H1 (cell line): ENCODE measurements around the gene EPS8L1. TPM values are rescaled to one million over a fixed set of nuclear protein-coding genes. Genes with fewer than 3 reads are reported as not detected.

Experiments used
- CTCF ChIA-PET: fragments of 300-600 bp; sonication (Branson Sonifier 250); formaldehyde crosslinking; loops from one replicate; lab custom pipeline; 2021; ENCODE audit not compliant: partially characterized antibody; lab: Charles Lee
- POLR2A ChIA-PET: fragments of 300-600 bp; sonication (Branson Sonifier 250); formaldehyde crosslinking; loops from one replicate; lab custom pipeline; 2021; ENCODE audit warnings: inconsistent platforms; ENCODE audit not compliant: partially characterized antibody; lab: Charles Lee
- DNase-seq, 2 experiments: peaks; one replicate each; pipeline versions ENCODE4 v3.0.0 to v3.0.0-alpha.2; 2010 to 2022; ENCODE audit warnings: low spot score in 2 of 2, low read depth in 1 of 2, mixed read lengths in 1 of 2
- FAIRE-seq: peaks from 2 replicates; lab custom pipeline; 2011; peaks lifted over from hg19 to GRCh38; lab: Jason Lieb, UNC
- H2AFZ ChIP-seq: 2 replicates; pipeline ENCODE4 v1.8.1; 2012; ENCODE audit warnings: low read length, inconsistent platforms
- H2AK5ac ChIP-seq: 2 replicates; pipeline ENCODE4 v1.6.1; 2013; ENCODE audit warnings: low read depth, low read length
- H2BK120ac ChIP-seq: replicated peaks from 2 replicates; pipeline ENCODE3; 2013; ENCODE audit warnings: low read depth, low read length, inconsistent platforms
- H2BK12ac ChIP-seq: 2 replicates; pipeline ENCODE4 v1.6.1; 2013; ENCODE audit warnings: low read depth, low read length
- H2BK15ac ChIP-seq: 2 replicates; pipeline ENCODE4 v1.6.1; 2013; ENCODE audit warnings: low read length
- H2BK20ac ChIP-seq: 2 replicates; pipeline ENCODE4 v1.6.1; 2013; ENCODE audit warnings: low read length
- H2BK5ac ChIP-seq: 2 replicates; pipeline ENCODE4 v1.6.1; 2013; ENCODE audit warnings: low read depth, low read length
- H3K14ac ChIP-seq: 2 replicates; pipeline ENCODE4 v1.6.1; 2013; ENCODE audit warnings: inconsistent platforms; ENCODE audit not compliant: insufficient read length
- H3K18ac ChIP-seq: 2 replicates; pipeline ENCODE4 v1.6.1; 2013; ENCODE audit warnings: low read length; ENCODE audit errors: extremely low read depth
- H3K23ac ChIP-seq: 2 replicates; pipeline ENCODE4 v1.6.1; 2013; ENCODE audit warnings: inconsistent platforms; ENCODE audit not compliant: insufficient read length
- H3K23me2 ChIP-seq: 2 replicates; pipeline ENCODE4 v1.6.1; 2013; ENCODE audit warnings: low read depth, low read length
- H3K27ac ChIP-seq: 2 replicates; pipeline ENCODE4 v1.6.1; 2011; ENCODE audit warnings: low read depth, low read length, inconsistent platforms
- H3K27me3 ChIP-seq, 4 experiments: replicated peaks in 1 of 4; 1 replicate in 1 of 4; 2 replicates in 3 of 4; pipeline versions ENCODE4 v1.6.1 to v1.8.1; 2011 to 2013; ENCODE audit warnings: low read length in 3 of 4, mild to moderate bottlenecking in 3 of 4, inconsistent platforms in 2 of 4, mixed read lengths in 2 of 4, moderate library complexity in 1 of 4; ENCODE audit not compliant: control insufficient read depth in 3 of 4, insufficient read depth in 3 of 4; ENCODE audit errors: extremely low read depth in 1 of 4
- H3K36me3 ChIP-seq, 4 experiments: 2 replicates each; pipeline versions ENCODE4 v1.6.1 to v1.8.1; 2011 to 2013; ENCODE audit warnings: mild to moderate bottlenecking in 4 of 4, low read length in 3 of 4, moderate library complexity in 2 of 4, control low read depth in 1 of 4, inconsistent platforms in 1 of 4; ENCODE audit not compliant: insufficient read depth in 4 of 4, control insufficient read depth in 2 of 4
- H3K4ac ChIP-seq: replicated peaks from 2 replicates; pipeline ENCODE3; 2013; ENCODE audit warnings: low read length, low read depth, mixed read lengths, inconsistent platforms; ENCODE audit not compliant: insufficient read length
- H3K4me1 ChIP-seq, 4 experiments: replicated peaks in 1 of 4; 1 replicate in 1 of 4; 2 replicates in 3 of 4; pipeline versions ENCODE4 v1.6.1 to v1.8.1; 2011 to 2013; ENCODE audit warnings: low read length in 3 of 4, inconsistent platforms in 2 of 4, mixed read lengths in 1 of 4; ENCODE audit not compliant: insufficient read depth in 4 of 4, control insufficient read depth in 3 of 4
- H3K4me2 ChIP-seq, 2 experiments: 2 replicates each; pipeline versions ENCODE4 v1.6.1 to v1.8.1; 2011 to 2013; ENCODE audit warnings: low read depth in 2 of 2, low read length in 2 of 2, control low read depth in 1 of 2, inconsistent platforms in 1 of 2, mild to moderate bottlenecking in 1 of 2; ENCODE audit not compliant: insufficient read depth in 1 of 2
- H3K4me3 ChIP-seq, 4 experiments: fragments of 200-600, 300-600 bp in 1 of 4; sonication (generic), shearing (Covaris generic), sonication (Bioruptor Twin) in 1 of 4; 2 replicates each; pipeline versions ENCODE4 v1.5.1 to v1.8.1; 2011 to 2016; ENCODE audit warnings: low read length in 4 of 4, low read depth in 3 of 4, control low read depth in 2 of 4, inconsistent platforms in 2 of 4, mild to moderate bottlenecking in 2 of 4, mixed read lengths in 1 of 4, moderate library complexity in 1 of 4; ENCODE audit not compliant: insufficient read depth in 2 of 4; ENCODE audit errors: extremely low read depth in 1 of 4
- H3K56ac ChIP-seq: replicated peaks from 2 replicates; pipeline ENCODE3; 2013; ENCODE audit warnings: low read depth, mild to moderate bottlenecking, mixed read lengths, low read length, inconsistent platforms; ENCODE audit not compliant: insufficient read length
- H3K79me1 ChIP-seq: 2 replicates; pipeline ENCODE4 v1.6.1; 2013; ENCODE audit warnings: low read depth, low read length, control low read depth
- H3K79me2 ChIP-seq, 2 experiments: 2 replicates each; pipeline versions ENCODE4 v1.6.1 to v1.8.1; 2012 to 2013; ENCODE audit warnings: low read length in 2 of 2, mild to moderate bottlenecking in 2 of 2, inconsistent platforms in 1 of 2; ENCODE audit not compliant: insufficient read depth in 2 of 2, control insufficient read depth in 1 of 2
- H3K9ac ChIP-seq, 4 experiments: replicated peaks in 1 of 4; 1 replicate in 1 of 4; 2 replicates in 3 of 4; pipeline versions ENCODE4 v1.6.1 to v1.8.1; 2011 to 2013; ENCODE audit warnings: low read depth in 3 of 4, low read length in 3 of 4, control low read depth in 2 of 4, mild to moderate bottlenecking in 2 of 4, moderate library complexity in 2 of 4, inconsistent platforms in 1 of 4; ENCODE audit errors: extremely low read depth in 1 of 4
- H3K9me3 ChIP-seq, 2 experiments: 2 replicates each; pipeline versions ENCODE4 v1.6.1 to v1.8.1; 2012 to 2013; ENCODE audit warnings: mild to moderate bottlenecking in 2 of 2, moderate library complexity in 2 of 2, control low read depth in 1 of 2, inconsistent platforms in 1 of 2, low read depth in 1 of 2, low read length in 1 of 2, mixed read lengths in 1 of 2; ENCODE audit not compliant: insufficient read depth in 2 of 2
- H4K20me1 ChIP-seq, 2 experiments: replicated peaks in 1 of 2; 2 replicates each; pipeline versions ENCODE3 to v1.8.1; 2011 to 2013; ENCODE audit warnings: inconsistent platforms in 2 of 2, low read length in 2 of 2, mild to moderate bottlenecking in 1 of 2; ENCODE audit not compliant: insufficient read depth in 2 of 2, control insufficient read depth in 1 of 2
- H4K5ac ChIP-seq: 2 replicates; pipeline ENCODE4 v1.6.1; 2013; ENCODE audit warnings: low read length, low read depth, mixed read lengths, inconsistent platforms; ENCODE audit not compliant: insufficient read length
- H4K8ac ChIP-seq: 2 replicates; pipeline ENCODE4 v1.8.0; 2013; ENCODE audit warnings: mild to moderate bottlenecking, moderate library complexity, low read length, inconsistent platforms; ENCODE audit not compliant: insufficient read depth; ENCODE audit errors: extremely low read depth
- H4K91ac ChIP-seq: replicated peaks from 2 replicates; pipeline ENCODE3; 2013; ENCODE audit warnings: low read length, mixed read lengths, inconsistent platforms; ENCODE audit not compliant: insufficient read length
- ATF2 ChIP-seq: IDR thresholded peaks from 2 replicates; pipeline ENCODE4 v1.6.1; 2012; ENCODE audit warnings: low read length, inconsistent platforms
- BACH1 ChIP-seq: IDR thresholded peaks from 2 replicates; pipeline ENCODE4 v1.6.1; 2012; ENCODE audit warnings: low read length, improper control_type of control experiment
- GABPA ChIP-seq: IDR thresholded peaks from 2 replicates; pipeline ENCODE4 v1.6.1; 2011; ENCODE audit warnings: mild to moderate bottlenecking, low read length, moderate library complexity, borderline replicate concordance; ENCODE audit not compliant: insufficient read depth
- JUN ChIP-seq: IDR thresholded peaks from 2 replicates; pipeline ENCODE4 v1.6.1; 2011; ENCODE audit warnings: low read depth, mild to moderate bottlenecking, improper control_type of control experiment, low read length
- NRF1 ChIP-seq: IDR thresholded peaks from 2 replicates; pipeline ENCODE4 v1.6.1; 2011; ENCODE audit warnings: mild to moderate bottlenecking, low read depth, low read length, improper control_type of control experiment
- POU5F1 ChIP-seq: IDR thresholded peaks from 2 replicates; pipeline ENCODE4 v1.6.1; 2011; ENCODE audit warnings: low read depth, mild to moderate bottlenecking, low read length, moderate library complexity
- WGBS, 2 experiments: shearing (Covaris generic) in 1 of 2; methylation state at CpG; one replicate each; pipeline versions ENCODE4 v1.1.6 to v1.1.7; 2013 to 2015; ENCODE audit warnings: low lambda C conversion rate in 2 of 2, mixed read lengths in 2 of 2, inconsistent platforms in 1 of 2, low coverage in 1 of 2, missing lambda C conversion rate in 1 of 2; ENCODE audit not compliant: insufficient replicate concordance in 2 of 2, insufficient coverage in 1 of 2, insufficient read length in 1 of 2; ENCODE audit errors: extremely low coverage in 1 of 2, missing lambda C conversion rate in 1 of 2; 5-methylcytosine and 5-hydroxymethylcytosine counted together
- polyA plus RNA-seq, 7 experiments: library from polyadenylated mRNA; depleted of rRNA in 3 of 7; stranded (reverse) in 5 of 7; unstranded in 2 of 7; fragments of >200 nt in 5 of 7; fragments of 200-250 nt in 2 of 7; gene quantifications; 1 replicate in 5 of 7; 2 replicates in 1 of 7; 4 replicates in 1 of 7; pipeline versions ENCODE4 v1.2.1 to v1.2.3, GENCODE V29; 2011 to 2013; ENCODE audit warnings: missing spikeins in 2 of 7, mixed read lengths in 2 of 7
- total RNA-seq: library from RNA; stranded (reverse); fragmentation: NEBNext Ultra II Directional; extraction: Animal tissue kit (Norgen Biotek cat#: 25700); gene quantifications from 2 replicates; pipeline ENCODE4 v1.2.1, GENCODE V29; 2021

Gene EPS8L1
- total and polyA plus RNA-seq, 2 of the 8 experiments (the other 6 are each of a cell fraction or from before 2014, with no cell fraction given), result 19.8 to 30.2 TPM

- Histone ChIP-seq H2BK15ac (no peak overlapping the region), H2AK5ac (no peak overlapping the region), H3K9ac (no peak overlapping the region), H3K4me3 (no peak overlapping the region), H3K79me1 (peaks cover 4% of the 10 kb centered on the region; the same call in 1 of the 2 replicates), H3K36me3 (peaks cover 4 to 30% (median 14%) of the 10 kb centered on the region in 4 experiments), H3K23ac (no peak overlapping the region), H3K4me2 (no peak overlapping the region), H3K14ac (no peak overlapping the region), H3K4me1 (peaks cover 0 to 3% (median 0%) of the 10 kb centered on the region in 4 experiments; a peak in 2 of 7 replicates), H2AFZ (no peak overlapping the region), H2BK20ac (no peak overlapping the region), H3K27ac (no peak overlapping the region), H2BK5ac (no peak overlapping the region), H3K56ac (no peak overlapping the region), H4K91ac (no peak overlapping the region), H2BK12ac (no peak overlapping the region), H4K5ac (no peak overlapping the region), H2BK120ac (no peak overlapping the region), H3K27me3 (no peaks in the 10 kb centered on the region; a peak in 1 of 7 replicates), H3K18ac (no peak overlapping the region), H3K4ac (no peak overlapping the region), H3K9me3 (no peaks in the 10 kb centered on the region), H4K20me1 (peaks cover 3 to 6% of the 10 kb centered on the region in 2 experiments), H3K23me2 (no peaks in the 10 kb centered on the region), H3K79me2 (no peaks in the 10 kb centered on the region), H4K8ac (no peak overlapping the region)
- no peak for TF ChIP-seq BACH1
- TF ChIP-seq NRF1, result no peak
- TF ChIP-seq ATF2, result no peak
- no peak for TF ChIP-seq POU5F1
- TF ChIP-seq GABPA, result no peak
- TF ChIP-seq JUN, result no peak
- DNase-seq (no peak), FAIRE-seq (no peak)
- POLR2A ChIA-PET, result interaction anchor here (1.0 kb wide), 2 partner anchors 33 to 157 kb away, joined by 3 to 4 read pairs; no protein-coding TSS in a partner anchor
- 90% methylated on average over 10 of the region's 10 CpGs; no CpG with 5 or more reads in 1 of the 2 experiments for WGBS, 2 experiments
- CTCF ChIA-PET, result interaction anchor here (0.6 kb wide), 1 partner anchor 28 kb away, joined by 3 read pairs; no protein-coding TSS in a partner anchor
These were observed 34.4 kb upstream of the EPS8L1 start for GRCh38 chr19:55041244-55041626.
